Natural killer cell treated with Interleukin-12 subunit alpha and Interleukin-12 subunit beta and Interleukin-15 and Interleukin-18, amount 100 ng/mL, for 72 hours (primary cell): ENCODE data around the gene TMEM182. TPM values are rescaled to one million over a fixed set of nuclear protein-coding genes. Genes with fewer than 3 reads are reported as not detected.

Experiments
- ATAC-seq, 2 donors: fragments of 150-1000 bp; cut with Tn5 transposase in 1 of 2; sonication (Bioruptor Pico), chemical (Tn5 transposase) in 1 of 2; 2 replicates each; pipeline ENCODE4 v1.10.0; 2021
- DNase-seq: peaks from one replicate; pipeline ENCODE4 v3.0.0; 2022; ENCODE audit warnings: low spot score
- H3K27ac Mint-ChIP-seq, 2 donors: 1 replicate in 1 of 2; 2 replicates in 1 of 2; pipeline ENCODE4 v1.8.0; 2022; ENCODE audit warnings: mixed read lengths in 2 of 2, mild to moderate bottlenecking in 1 of 2, moderate library complexity in 1 of 2
- H3K27me3 Mint-ChIP-seq, 2 donors: 1 replicate in 1 of 2; 2 replicates in 1 of 2; pipeline ENCODE4 v1.8.0; 2022; ENCODE audit warnings: mixed read lengths in 2 of 2
- H3K36me3 Mint-ChIP-seq: one replicate; pipeline ENCODE4 v1.8.0; 2022; ENCODE audit warnings: mixed read lengths
- H3K4me1 Mint-ChIP-seq, 2 donors: 1 replicate in 1 of 2; 2 replicates in 1 of 2; pipeline ENCODE4 v1.8.0; 2022; ENCODE audit warnings: low read depth in 2 of 2, mixed read lengths in 2 of 2, mild to moderate bottlenecking in 1 of 2
- H3K4me3 Mint-ChIP-seq: one replicate; pipeline ENCODE4 v1.8.0; 2022; ENCODE audit warnings: mixed read lengths
- H3K9me3 Mint-ChIP-seq: 2 replicates; pipeline ENCODE4 v1.8.0; 2022; ENCODE audit warnings: mixed read lengths
- total RNA-seq, 2 donors: library from RNA; stranded (reverse); gene quantifications; one replicate each; pipeline ENCODE4 v1.2.3, GENCODE V29; 2022

Gene TMEM182
- total RNA-seq, 2 donors from 2014 or later: 3.6 to 4.8 TPM

DNA sequence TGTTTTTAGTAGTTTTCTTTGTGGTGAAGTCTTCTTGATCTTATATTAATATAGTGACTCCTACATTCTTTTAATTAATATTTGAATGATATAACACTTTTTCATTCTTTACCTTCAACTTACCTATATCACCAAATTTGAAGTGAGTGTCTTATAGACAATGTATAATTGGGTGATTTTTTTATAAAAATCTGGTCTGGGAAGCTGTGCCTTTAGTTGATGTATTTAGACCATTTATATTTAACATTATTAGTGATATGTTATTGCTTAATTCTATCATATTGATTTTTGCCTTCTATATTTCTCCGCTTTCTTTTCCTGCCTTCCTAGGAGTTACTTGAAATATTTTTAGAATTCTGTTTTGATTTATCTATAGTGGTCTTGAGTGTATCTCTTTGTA is 16.4 kb downstream of the TMEM182 start:
- H3K4me1 Mint-ChIP-seq: peaks cover 11 to 13% of the 10 kb centered on the region in 2 donors
- H3K9me3 Mint-ChIP-seq: no peaks in the 10 kb centered on the region
- no peak overlapping the region for H3K4me3 Mint-ChIP-seq
- ATAC-seq: no peak
- peaks cover 0 to 4% of the 10 kb centered on the region in 2 donors for H3K27me3 Mint-ChIP-seq
- no peak overlapping the region for H3K27ac Mint-ChIP-seq
- DNase-seq: no peak
- H3K36me3 Mint-ChIP-seq: no peaks in the 10 kb centered on the region

DNA sequence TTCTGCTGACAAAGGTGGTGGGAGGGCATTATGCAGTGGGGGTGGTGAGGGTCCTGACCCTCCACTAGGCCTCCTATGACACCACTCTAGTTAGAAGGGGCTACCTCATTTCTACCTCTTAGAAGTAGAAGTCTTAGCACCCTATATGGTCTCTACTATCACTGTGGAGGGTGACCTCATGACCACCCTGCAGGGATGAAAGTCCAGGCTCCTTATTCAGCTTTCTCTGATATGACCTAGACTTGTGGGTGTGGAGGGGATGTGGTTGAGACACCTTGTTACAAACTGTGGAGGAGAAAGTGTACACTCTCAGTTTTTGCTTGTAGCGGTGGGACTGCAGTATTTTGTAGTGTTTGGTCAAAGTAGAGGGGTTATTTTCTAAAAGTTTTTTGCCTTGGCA is 18.6 kb downstream of the TMEM182 start:
- peaks cover 11 to 13% of the 10 kb centered on the region in 2 donors for H3K4me1 Mint-ChIP-seq
- H3K9me3 Mint-ChIP-seq: no peaks in the 10 kb centered on the region
- H3K4me3 Mint-ChIP-seq: no peak overlapping the region
- no peak overlapping the region for H3K27ac Mint-ChIP-seq
- H3K27me3 Mint-ChIP-seq: peaks cover 0 to 4% of the 10 kb centered on the region in 2 donors
- H3K36me3 Mint-ChIP-seq: no peaks in the 10 kb centered on the region
- ATAC-seq (peak; percentile 44 to 61), DNase-seq (no peak)

DNA sequence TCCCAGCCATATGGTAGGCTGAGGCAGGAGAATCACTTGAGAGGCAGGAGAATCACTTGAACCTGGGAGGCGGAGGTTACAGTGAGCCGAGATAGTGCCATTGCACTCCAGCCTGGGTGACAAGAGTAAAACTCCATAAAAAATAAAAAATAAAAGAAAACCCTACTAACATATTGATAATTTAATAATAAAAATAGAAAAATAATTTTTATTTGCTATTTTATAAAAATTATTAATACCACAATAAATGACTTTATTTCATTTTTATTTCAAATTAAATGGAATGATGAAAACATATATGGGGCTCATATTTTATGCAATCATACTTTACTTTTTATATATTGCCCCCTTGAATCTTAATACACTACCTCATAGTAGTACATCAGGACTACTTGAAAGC is 20.4 kb downstream of the TMEM182 start:
- no peaks in the 10 kb centered on the region for H3K36me3 Mint-ChIP-seq

DNA sequence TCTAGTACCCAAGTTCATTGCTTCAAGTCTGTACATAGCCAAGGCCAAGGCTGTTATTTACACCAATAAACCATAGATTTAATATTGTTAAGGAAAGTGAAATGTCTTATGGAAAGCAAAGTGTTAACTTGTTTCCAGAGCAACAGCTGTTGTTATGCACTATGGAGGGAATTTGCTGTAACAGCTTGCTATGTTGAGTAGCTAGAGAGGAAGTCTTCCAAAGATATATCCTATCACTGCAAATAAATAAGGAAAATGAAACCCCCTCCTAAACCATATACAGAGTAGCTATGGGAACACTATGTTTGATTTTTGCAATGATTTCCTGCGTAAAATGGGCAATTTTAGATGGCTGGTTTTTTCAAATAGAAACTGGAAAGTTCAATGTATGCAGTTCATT is 21.1 kb downstream of the TMEM182 start:
- Mint-ChIP-seq H3K4me1 (peaks cover 11 to 13% of the 10 kb centered on the region in 2 donors), H3K27ac (no peak overlapping the region), H3K4me3 (no peak overlapping the region), H3K36me3 (no peaks in the 10 kb centered on the region), H3K27me3 (peaks cover 0 to 4% of the 10 kb centered on the region in 2 donors), H3K9me3 (no peaks in the 10 kb centered on the region)
- no peak for DNase-seq
- no peak for ATAC-seq

More for the DNA sequence above, 20.4 kb downstream of the TMEM182 start:
- H3K4me1 Mint-ChIP-seq: peaks cover 11 to 13% of the 10 kb centered on the region in 2 donors
- no peak for DNase-seq
- H3K27me3 Mint-ChIP-seq: peaks cover 0 to 4% of the 10 kb centered on the region in 2 donors
- ATAC-seq: no peak
- no peak overlapping the region for H3K27ac Mint-ChIP-seq
- H3K9me3 Mint-ChIP-seq: no peaks in the 10 kb centered on the region
- no peak overlapping the region for H3K4me3 Mint-ChIP-seq

DNA sequence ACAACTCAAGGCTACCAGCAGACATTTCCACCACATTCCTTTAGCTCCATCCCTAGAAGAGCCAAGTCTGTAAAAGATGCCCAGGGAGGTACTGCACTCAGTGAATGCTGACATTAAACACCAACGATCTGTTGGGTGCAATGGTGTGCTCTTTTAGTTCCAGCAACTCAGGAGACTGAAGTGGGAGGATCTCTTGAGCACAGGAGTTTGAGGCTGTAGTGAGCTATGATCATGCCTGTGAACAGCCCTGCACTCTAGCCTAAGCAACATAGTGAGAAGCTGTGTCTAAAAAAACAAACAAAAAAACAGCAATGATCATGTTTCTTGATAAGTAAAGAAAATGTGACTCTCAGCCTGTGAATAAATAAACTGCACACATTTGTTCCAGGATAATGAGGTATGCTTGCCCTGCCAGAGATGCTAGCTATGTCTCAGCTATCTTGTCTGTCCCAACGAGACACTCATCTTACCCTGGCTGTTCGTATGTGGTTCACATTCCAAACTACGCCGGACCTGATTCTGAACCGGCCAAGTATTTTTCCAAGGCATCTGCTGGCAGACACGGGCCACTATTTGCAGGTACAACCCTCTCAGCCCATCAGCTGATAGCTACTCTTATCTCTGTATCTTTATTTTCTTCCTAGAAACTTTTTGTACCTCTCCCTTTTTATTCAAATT is 21.8 kb downstream of the TMEM182 start:
- no peak for DNase-seq
- peaks cover 0 to 4% of the 10 kb centered on the region in 2 donors for H3K27me3 Mint-ChIP-seq
- no peak overlapping the region for H3K27ac Mint-ChIP-seq
- H3K4me3 Mint-ChIP-seq: no peak overlapping the region
- ATAC-seq: no peak
- H3K36me3 Mint-ChIP-seq: no peaks in the 10 kb centered on the region
- H3K4me1 Mint-ChIP-seq: peaks cover 11 to 13% of the 10 kb centered on the region in 2 donors
- H3K9me3 Mint-ChIP-seq: no peaks in the 10 kb centered on the region

DNA sequence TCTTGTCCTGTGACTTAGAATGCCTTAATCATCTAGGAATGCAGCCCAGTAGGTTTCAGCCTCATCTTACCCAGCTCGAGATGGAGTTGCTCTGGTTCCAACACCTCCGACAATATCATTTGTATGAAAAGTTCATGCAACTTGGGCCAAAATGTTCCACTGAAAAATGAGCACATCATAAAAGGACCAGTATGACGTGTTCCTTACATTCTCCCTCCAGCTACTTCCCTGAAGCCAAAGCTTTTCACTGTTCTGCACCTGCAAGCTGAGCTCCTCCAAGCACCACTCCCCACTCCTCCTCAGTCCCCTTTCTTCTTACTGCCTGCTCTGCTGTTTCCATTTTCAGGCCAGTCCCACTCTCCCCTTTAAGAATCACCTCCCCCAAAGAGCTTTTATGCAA is 23.1 kb downstream of the TMEM182 start:
- Mint-ChIP-seq H3K27me3 (peaks cover 0 to 4% of the 10 kb centered on the region in 2 donors), H3K9me3 (no peaks in the 10 kb centered on the region), H3K36me3 (no peaks in the 10 kb centered on the region), H3K4me3 (no peak overlapping the region), H3K27ac (no peak overlapping the region), H3K4me1 (peaks cover 11 to 13% of the 10 kb centered on the region in 2 donors)
- ATAC-seq (no peak), DNase-seq (no peak)

DNA sequence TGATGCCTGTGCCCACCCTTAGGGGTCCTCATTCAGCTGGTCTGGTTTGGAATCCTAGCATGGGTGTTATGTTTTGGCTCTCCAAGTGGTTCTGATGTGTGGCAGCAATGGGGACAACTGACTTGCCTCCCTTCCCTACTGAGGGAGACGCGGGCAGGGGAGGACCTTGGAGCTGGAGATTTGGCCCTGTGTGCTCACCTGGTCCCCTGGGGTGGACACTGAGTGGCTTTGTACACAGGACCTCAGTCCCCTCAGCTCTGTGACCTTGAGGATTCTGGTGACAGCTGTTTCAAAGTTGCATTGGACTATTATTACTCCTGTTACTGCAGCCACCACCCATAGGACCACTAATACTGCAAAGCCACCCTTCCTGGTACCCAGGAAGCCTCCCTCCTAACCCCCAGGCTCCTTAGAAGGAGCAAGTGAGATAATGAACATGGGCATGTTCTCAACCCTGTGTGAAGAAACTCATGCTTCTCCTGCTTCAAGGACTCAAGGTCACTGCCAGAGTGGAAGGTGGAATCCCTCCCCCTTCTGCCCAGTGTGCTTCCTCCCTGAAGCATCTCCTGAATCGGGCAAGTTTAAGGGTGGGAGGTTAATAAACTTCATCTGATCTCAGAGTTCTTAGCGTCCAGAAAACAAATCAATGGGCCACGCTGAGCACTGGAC is 26.5 kb downstream of the TMEM182 start:
- no peak overlapping the region for H3K27ac Mint-ChIP-seq
- H3K4me1 Mint-ChIP-seq: no peaks in the 10 kb centered on the region
- H3K9me3 Mint-ChIP-seq: no peaks in the 10 kb centered on the region
- H3K27me3 Mint-ChIP-seq: no peaks in the 10 kb centered on the region
- DNase-seq (no peak), ATAC-seq (no peak)
- no peaks in the 10 kb centered on the region for H3K36me3 Mint-ChIP-seq
- H3K4me3 Mint-ChIP-seq: no peak overlapping the region

DNA sequence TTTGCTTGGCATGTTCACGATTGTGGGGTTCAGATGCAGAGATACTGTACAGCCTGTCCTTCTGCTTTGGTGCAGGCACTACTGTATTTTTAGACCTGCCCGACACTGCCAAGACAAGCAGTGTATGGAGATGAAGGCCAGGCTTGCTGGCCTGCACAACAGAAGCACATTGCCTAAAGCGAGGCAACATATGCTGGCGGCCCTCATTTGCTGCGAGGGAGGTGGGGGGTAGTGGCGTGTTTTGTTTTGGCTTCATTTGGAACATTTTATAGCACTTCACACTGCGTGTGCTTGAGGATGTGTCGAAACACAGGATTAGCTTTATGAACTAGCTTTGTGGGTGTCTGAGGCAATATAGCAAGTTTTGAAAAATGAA is 27.0 kb downstream of the TMEM182 start:
- DNase-seq: no peak
- Mint-ChIP-seq H3K4me3 (no peak overlapping the region), H3K27ac (no peak overlapping the region), H3K9me3 (no peaks in the 10 kb centered on the region), H3K27me3 (no peaks in the 10 kb centered on the region), H3K36me3 (no peaks in the 10 kb centered on the region), H3K4me1 (no peaks in the 10 kb centered on the region)
- no peak for ATAC-seq

DNA sequence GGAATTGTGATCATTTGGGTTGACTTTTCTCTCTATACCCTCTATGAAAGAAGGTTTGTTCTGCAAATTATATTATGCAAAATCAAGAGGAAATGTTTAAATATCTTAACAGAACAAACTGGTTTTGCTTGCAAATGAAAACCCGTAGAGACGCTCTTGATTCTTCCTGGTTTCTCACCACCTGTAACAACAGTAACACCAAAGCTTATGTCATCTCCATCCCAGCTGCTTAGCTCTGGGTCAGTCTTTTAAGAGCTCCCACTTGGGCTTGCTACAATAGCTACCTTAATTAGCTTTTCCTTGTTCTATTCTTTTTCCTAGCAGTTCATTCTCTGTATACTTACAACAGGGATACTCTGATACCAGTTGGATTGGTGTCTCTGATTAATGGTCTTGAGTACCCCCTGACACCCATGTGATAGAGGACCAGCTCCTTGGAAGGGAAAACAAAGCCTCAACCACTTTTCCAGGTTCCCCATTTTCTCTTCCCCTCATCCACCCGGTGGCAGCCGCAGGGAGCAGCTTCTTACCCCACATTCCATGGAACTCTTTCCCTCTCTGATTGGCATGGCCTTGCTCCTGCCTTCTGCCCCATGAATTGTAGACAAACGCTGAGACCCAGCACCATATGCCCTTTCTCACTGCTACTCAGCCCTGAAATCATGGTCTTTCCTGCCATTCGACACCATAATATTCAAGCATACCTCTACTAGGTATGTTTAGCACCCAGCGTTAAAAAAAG is 27.7 kb downstream of the TMEM182 start:
- Mint-ChIP-seq H3K9me3 (no peaks in the 10 kb centered on the region), H3K27me3 (no peaks in the 10 kb centered on the region), H3K4me1 (peaks cover 0 to 3% of the 10 kb centered on the region in 2 donors), H3K27ac (no peak overlapping the region), H3K36me3 (no peaks in the 10 kb centered on the region), H3K4me3 (no peak overlapping the region)
- no peak for DNase-seq
- no peak for ATAC-seq

DNA sequence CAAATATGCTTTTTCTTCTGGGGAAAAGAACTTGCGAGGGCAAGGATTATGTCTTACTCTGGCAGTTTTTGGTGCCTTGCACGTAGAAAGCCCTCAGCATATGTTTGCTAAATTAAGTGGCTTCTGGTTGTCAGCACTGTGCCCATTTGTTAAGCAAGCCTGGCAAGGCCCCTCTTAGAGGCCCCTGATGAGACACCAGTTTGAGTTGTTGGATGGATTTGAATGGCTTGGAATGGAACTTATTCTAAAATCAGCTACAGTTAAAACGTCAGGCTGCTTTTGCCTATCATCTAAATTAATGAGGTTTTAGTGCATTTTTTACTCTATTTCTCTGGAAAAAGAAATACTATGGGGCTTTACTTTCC is 28.2 kb downstream of the TMEM182 start:
- ATAC-seq: no peak

DNA sequence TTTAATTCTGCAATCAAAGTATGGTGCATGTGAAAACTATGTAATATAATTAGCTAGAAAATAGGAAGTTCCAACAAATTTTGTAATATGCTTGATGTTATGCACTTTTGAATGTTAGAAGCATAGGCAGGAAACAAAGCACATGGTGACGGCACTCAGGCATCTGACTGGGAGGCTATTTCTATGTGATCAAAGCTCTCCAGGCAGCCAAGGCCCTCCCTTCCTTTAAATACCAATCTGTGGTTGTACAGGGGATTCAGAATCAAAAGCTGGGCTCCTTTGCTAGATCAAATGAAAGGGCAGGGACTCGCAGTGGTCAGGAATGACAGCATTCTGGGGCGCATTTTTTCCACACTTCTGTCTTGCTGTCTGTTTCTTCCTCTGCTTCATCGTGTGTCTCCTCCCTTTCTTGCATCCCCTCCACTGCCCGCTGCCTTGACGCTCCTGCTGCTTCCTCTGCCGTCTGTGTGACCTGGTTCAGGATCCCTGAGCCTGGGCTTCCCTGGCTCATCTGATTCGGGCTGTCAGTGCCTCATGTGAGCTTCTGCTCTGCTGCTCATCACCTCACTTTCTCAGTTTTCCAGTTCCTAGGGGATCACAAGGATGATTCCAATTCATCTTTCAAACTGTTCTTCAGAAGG is 30.9 kb downstream of the TMEM182 start:
- Mint-ChIP-seq H3K4me3 (no peak overlapping the region), H3K9me3 (no peaks in the 10 kb centered on the region), H3K27me3 (no peaks in the 10 kb centered on the region), H3K27ac (no peak overlapping the region), H3K4me1 (peaks cover 0 to 3% of the 10 kb centered on the region in 2 donors), H3K36me3 (peaks cover 6% of the 10 kb centered on the region)
- no peak for ATAC-seq
- no peak for DNase-seq

More for the DNA sequence above, 28.2 kb downstream of the TMEM182 start:
- Mint-ChIP-seq H3K36me3 (no peaks in the 10 kb centered on the region), H3K9me3 (no peaks in the 10 kb centered on the region), H3K4me1 (peaks cover 0 to 3% of the 10 kb centered on the region in 2 donors), H3K27me3 (no peaks in the 10 kb centered on the region), H3K4me3 (no peak overlapping the region), H3K27ac (no peak overlapping the region)
- no peak for DNase-seq

DNA sequence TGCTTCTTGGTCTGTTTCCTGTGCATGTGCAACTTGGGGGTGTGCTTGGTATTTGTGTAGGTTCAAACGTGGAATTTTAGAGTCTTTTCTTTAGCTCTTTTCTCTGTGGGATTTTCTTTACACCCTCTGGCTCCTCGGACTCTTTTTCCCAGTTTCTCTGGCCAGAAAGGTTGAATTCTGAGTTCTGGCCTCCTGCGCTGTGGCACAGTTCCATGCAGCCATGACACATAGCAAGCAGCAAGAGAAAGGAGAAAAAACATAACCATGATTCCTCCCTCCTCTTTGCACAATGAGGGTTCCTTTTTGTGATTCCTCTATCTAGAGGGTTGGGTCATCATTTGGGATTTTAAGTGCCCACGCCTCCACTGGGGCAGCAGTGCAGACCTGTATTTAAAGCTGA is 33.8 kb downstream of the TMEM182 start:
- DNase-seq: no peak
- peaks cover 5% of the 10 kb centered on the region for H3K9me3 Mint-ChIP-seq
- H3K4me1 Mint-ChIP-seq: peaks cover 0 to 3% of the 10 kb centered on the region in 2 donors
- H3K27me3 Mint-ChIP-seq: no peaks in the 10 kb centered on the region
- peaks cover 30% of the 10 kb centered on the region for H3K36me3 Mint-ChIP-seq
- no peak overlapping the region for H3K27ac Mint-ChIP-seq
- no peak for ATAC-seq
- H3K4me3 Mint-ChIP-seq: no peak overlapping the region

DNA sequence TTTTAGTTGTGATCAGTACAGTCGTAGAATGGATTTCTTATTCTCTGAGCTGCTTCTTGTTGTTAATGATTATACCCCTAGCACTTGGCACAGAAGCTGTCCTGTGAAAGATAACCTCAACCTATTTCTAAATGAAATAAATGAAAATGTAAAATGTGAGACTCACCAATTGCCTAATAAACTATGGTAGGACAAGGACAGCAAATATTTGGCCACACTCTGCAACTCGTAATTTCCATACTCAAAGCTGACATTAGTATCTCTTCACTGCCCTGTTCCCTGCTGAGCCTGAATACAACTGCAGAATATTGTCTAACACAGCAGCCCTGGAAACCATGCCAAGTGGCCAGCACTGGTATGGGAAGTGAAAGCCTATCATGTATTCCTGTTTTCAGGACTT is 34.5 kb downstream of the TMEM182 start:
- Mint-ChIP-seq H3K4me3 (no peak overlapping the region), H3K4me1 (peaks cover 0 to 3% of the 10 kb centered on the region in 2 donors), H3K36me3 (peaks cover 37% of the 10 kb centered on the region)

DNA sequence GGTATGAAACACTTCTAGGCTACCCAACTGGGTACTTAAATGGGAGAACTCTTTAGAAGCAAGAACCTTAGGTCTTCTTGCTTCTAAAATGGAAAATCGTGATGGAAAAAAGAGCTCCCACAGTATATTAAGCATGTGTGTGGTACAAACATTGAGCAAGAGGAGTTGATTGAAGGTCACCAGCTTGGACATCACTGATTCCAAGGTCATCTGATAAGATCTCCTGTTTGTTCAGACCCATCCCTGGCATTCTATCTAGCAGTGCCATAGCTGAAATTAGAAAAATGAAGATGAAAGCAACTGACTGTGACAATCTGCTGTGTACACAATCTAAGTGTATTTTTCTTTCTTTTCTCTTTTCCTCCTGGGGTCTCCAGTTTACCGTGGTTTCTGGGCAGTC is 35.7 kb downstream of the TMEM182 start:
- Mint-ChIP-seq H3K27ac (no peak overlapping the region), H3K36me3 (peaks cover 46% of the 10 kb centered on the region), H3K4me3 (no peak overlapping the region)

More for the DNA sequence above, 34.5 kb downstream of the TMEM182 start:
- ATAC-seq (no peak), DNase-seq (no peak)
- Mint-ChIP-seq H3K27ac (no peak overlapping the region), H3K27me3 (no peaks in the 10 kb centered on the region), H3K9me3 (peaks cover 9% of the 10 kb centered on the region)

More for the DNA sequence above, 35.7 kb downstream of the TMEM182 start:
- no peaks in the 10 kb centered on the region for H3K27me3 Mint-ChIP-seq
- H3K4me1 Mint-ChIP-seq: peaks cover 0 to 3% of the 10 kb centered on the region in 2 donors
- no peak for DNase-seq
- peaks cover 12% of the 10 kb centered on the region for H3K9me3 Mint-ChIP-seq
- ATAC-seq: no peak
